Epithelial cell of prostate (primary cell): ENCODE results near the gene SPRYD3.

Experiments
- DNase-seq: peaks from one replicate; pipeline ENCODE4 v3.0.0-alpha.2; 2011; ENCODE audit warnings: low read depth, low spot score
- H3K27ac ChIP-seq: fragments of 450-650 bp; 2 replicates; pipeline ENCODE4 v1.5.1; 2017; ENCODE audit warnings: mild to moderate bottlenecking

The SPRYD3 gene

GRCh38 chr12:53053218-53054111, 25.7 kb downstream of the SPRYD3 start:
- peak overlapping the region; percentile 88 for H3K27ac ChIP-seq
- no peak for DNase-seq

- no peak for DNase-seq
- peak overlapping the region; percentile 88 for H3K27ac ChIP-seq
Measured at GRCh38 chr12:53052419-53053217, 26.6 kb downstream of the SPRYD3 start.

- DNase-seq: no peak
- H3K27ac ChIP-seq: no peak overlapping the region
Measured at GRCh38 chr12:53051881-53052412, 27.2 kb downstream of the SPRYD3 start.

GRCh38 chr12:53051058-53051880, 27.9 kb downstream of the SPRYD3 start:
- H3K27ac ChIP-seq: no peak overlapping the region
- no peak for DNase-seq

GRCh38 chr12:53050426-53051057, 28.6 kb downstream of the SPRYD3 start:
- DNase-seq: no peak
- H3K27ac ChIP-seq: peak overlapping the region; percentile 88

- peak within 1 kb of the TSS; percentile 88 for H3K27ac ChIP-seq
- no peak for DNase-seq
Measured at GRCh38 chr12:53049571-53050318, 29.4 kb downstream of the SPRYD3 start, which contains the start of gene TNS2. TNS2 (plus strand) TSS chr12:53050065; CDS start chr12:53050186, 121 bp downstream.

- peak overlapping the region; percentile 88 for H3K27ac ChIP-seq
- DNase-seq: no peak
Measured at GRCh38 chr12:53048780-53049401, 30.3 kb downstream of the SPRYD3 start.

GRCh38 chr12:53048033-53048779, 31.0 kb downstream of the SPRYD3 start:
- H3K27ac ChIP-seq: peak overlapping the region; percentile 88
- DNase-seq: no peak

GRCh38 chr12:53047221-53048032, 31.8 kb downstream of the SPRYD3 start:
- DNase-seq: no peak
- H3K27ac ChIP-seq: peak overlapping the region; percentile 88

GRCh38 chr12:53046655-53047220, 32.5 kb downstream of the SPRYD3 start:
- no peak for DNase-seq
- peak overlapping the region; percentile 88 for H3K27ac ChIP-seq

GRCh38 chr12:53045696-53046045, 33.5 kb downstream of the SPRYD3 start:
- H3K27ac ChIP-seq: peak overlapping the region; percentile 88

GRCh38 chr12:53044896-53045695, 34.1 kb downstream of the SPRYD3 start:
- no peak overlapping the region for H3K27ac ChIP-seq
- DNase-seq: no peak

More at GRCh38 chr12:53045696-53046045, 33.5 kb downstream of the SPRYD3 start:
- DNase-seq: no peak

GRCh38 chr12:53044052-53044581, 35.1 kb downstream of the SPRYD3 start:
- H3K27ac ChIP-seq: no peak overlapping the region
- no peak for DNase-seq

- no peak for DNase-seq
- no peak overlapping the region for H3K27ac ChIP-seq
Measured at GRCh38 chr12:53042607-53043454, 36.4 kb downstream of the SPRYD3 start.

- H3K27ac ChIP-seq: no peak overlapping the region
Measured at GRCh38 chr12:53039851-53040250, 39.3 kb downstream of the SPRYD3 start.

More at GRCh38 chr12:53039851-53040250, 39.3 kb downstream of the SPRYD3 start:
- DNase-seq: no peak
